B cell (primary cell): Measurements from ENCODE around the gene ITPR3. TPM values are rescaled to one million over a fixed set of nuclear protein-coding genes. Genes with fewer than 3 reads are reported as not detected.

Experiments
- ATAC-seq: fragments of 200-7000 bp; cut with Tn5 transposase; one replicate; pipeline ENCODE4 v1.10.0; 2021; ENCODE audit warnings: low read depth, mild to moderate bottlenecking, moderate number of reproducible peaks, moderate library complexity
- CTCF ChIA-PET: fragments of 350-600 bp; sonication (Branson Sonifier 250); formaldehyde crosslinking; loops from one replicate; lab custom pipeline; 2021; ENCODE audit warnings: antibody characterized with exemption, inconsistent platforms; lab: Charles Lee
- POLR2A ChIA-PET: fragments of 350-600 bp; sonication (Branson Sonifier 250); formaldehyde crosslinking; loops from one replicate; lab custom pipeline; 2021; ENCODE audit warnings: antibody characterized with exemption; lab: Charles Lee
- DNase-seq: peaks from one replicate; pipeline ENCODE4 v3.0.0; 2013
- H2AFZ ChIP-seq: 2 replicates; pipeline ENCODE4 v1.6.1; 2012; ENCODE audit warnings: mild to moderate bottlenecking, low read depth, low read length; ENCODE audit not compliant: insufficient read depth, poor library complexity, severe bottlenecking
- H3K27ac ChIP-seq, 2 donors: 1 replicate in 1 of 2; 2 replicates in 1 of 2; pipeline ENCODE4 v1.5.1; 2012 to 2013; ENCODE audit warnings: low read length in 2 of 2, mild to moderate bottlenecking in 2 of 2, moderate library complexity in 1 of 2
- H3K27me3 ChIP-seq, 4 experiments: fragments of 200-600 bp in 1 of 4; sonication (generic) in 1 of 4; replicated peaks in 1 of 4; 1 replicate in 2 of 4; 2 replicates in 2 of 4; pipeline versions ENCODE4 v1.6.1 to v1.7.0; 2013 to 2016; ENCODE audit warnings: low read length in 3 of 4, mild to moderate bottlenecking in 2 of 4, mixed read lengths in 1 of 4, moderate library complexity in 1 of 4; ENCODE audit not compliant: insufficient read depth in 4 of 4, control insufficient read depth in 3 of 4; ENCODE audit errors: control extremely low read depth in 1 of 4
- H3K36me3 ChIP-seq, 2 experiments: replicated peaks in 1 of 2; 1 replicate in 1 of 2; 2 replicates in 1 of 2; pipeline versions ENCODE4 v1.6.1 to v1.7.1; 2013; ENCODE audit warnings: low read length in 1 of 2; ENCODE audit not compliant: insufficient read depth in 2 of 2, control insufficient read depth in 1 of 2; ENCODE audit errors: control extremely low read depth in 1 of 2, extremely low read depth in 1 of 2
- H3K4me1 ChIP-seq, 2 donors: fragments of 200-600 bp in 1 of 2; sonication (generic) in 1 of 2; 1 replicate in 1 of 2; 2 replicates in 1 of 2; pipeline versions ENCODE4 v1.5.1 to v1.6.1; 2013 to 2017; ENCODE audit warnings: low read length in 2 of 2; ENCODE audit not compliant: control insufficient read depth in 2 of 2, insufficient read depth in 2 of 2
- H3K4me2 ChIP-seq: replicated peaks from 2 replicates; pipeline ENCODE3; 2012; ENCODE audit warnings: mild to moderate bottlenecking, low read depth, low read length; ENCODE audit not compliant: poor library complexity, severe bottlenecking
- H3K4me3 ChIP-seq, 5 experiments: fragments of 200-600 bp in 1 of 5; sonication (generic) in 1 of 5; 1 replicate in 3 of 5; 2 replicates in 2 of 5; pipeline versions ENCODE4 v1.5.1 to v1.7.0; 2011 to 2016; ENCODE audit warnings: low read length in 4 of 5, mild to moderate bottlenecking in 4 of 5, low read depth in 2 of 5, control low read depth in 1 of 5, moderate library complexity in 1 of 5; ENCODE audit not compliant: insufficient read depth in 1 of 5; ENCODE audit errors: control extremely low read depth in 1 of 5, extremely low read depth in 1 of 5
- H3K79me2 ChIP-seq: fragments of 200-600 bp; sonication (generic); one replicate; pipeline ENCODE4 v1.6.0; 2016; ENCODE audit warnings: low read length; ENCODE audit not compliant: control insufficient read depth, insufficient read depth
- H3K9ac ChIP-seq: fragments of 200-600 bp; sonication (generic); 2 replicates; pipeline ENCODE4 v1.6.1; 2017; ENCODE audit warnings: mild to moderate bottlenecking, low read length, moderate library complexity
- H3K9me3 ChIP-seq, 3 donors: one replicate each; pipeline versions ENCODE4 v1.6.1 to v1.7.1; 2013; ENCODE audit warnings: low read length in 2 of 3; ENCODE audit not compliant: control insufficient read depth in 2 of 3, insufficient read depth in 1 of 3; ENCODE audit errors: control extremely low read depth in 1 of 3
- H4K20me1 ChIP-seq: 2 replicates; pipeline ENCODE4 v1.6.0; 2012; ENCODE audit warnings: mild to moderate bottlenecking, low read length; ENCODE audit not compliant: insufficient read depth, control insufficient read depth, poor library complexity, severe bottlenecking
- H3K27ac Mint-ChIP-seq: one replicate; pipeline ENCODE4 v1.8.0; 2021; ENCODE audit warnings: mixed read lengths
- H3K27me3 Mint-ChIP-seq: one replicate; pipeline ENCODE4 v1.8.0; 2021; ENCODE audit warnings: mixed read lengths
- H3K4me1 Mint-ChIP-seq: one replicate; pipeline ENCODE4 v1.8.0; 2021; ENCODE audit warnings: mixed read lengths
- H3K4me3 Mint-ChIP-seq: one replicate; pipeline ENCODE4 v1.8.0; 2021; ENCODE audit warnings: mixed read lengths
- H3K9me3 Mint-ChIP-seq: one replicate; pipeline ENCODE4 v1.8.0; 2022; ENCODE audit warnings: mixed read lengths; ENCODE audit not compliant: insufficient read depth
- CTCF ChIP-seq: fragments of 200-600 bp; IDR thresholded peaks from one replicate; pipeline ENCODE4 v1.8.0; 2022; ENCODE audit warnings: antibody characterized with exemption, mild to moderate bottlenecking
- EZH2 ChIP-seq: IDR thresholded peaks from 2 replicates; pipeline ENCODE4 v1.6.1; 2012; ENCODE audit warnings: borderline replicate concordance, low read depth, mild to moderate bottlenecking, moderate library complexity, low read length; ENCODE audit not compliant: insufficient read depth, poor library complexity, severe bottlenecking
- WGBS: methylation state at CpG from one replicate; pipeline ENCODE4 v1.1.5; 2013; ENCODE audit warnings: missing lambda C conversion rate; ENCODE audit not compliant: insufficient coverage; 5-methylcytosine and 5-hydroxymethylcytosine counted together
- intact Hi-C: fragments of 100-400 bp; cut with micrococcal nuclease; formaldehyde crosslinking; loops from one replicate; pipeline ENCODE4 v1.10.0; 2022
- polyA plus RNA-seq: library from polyadenylated mRNA; depleted of rRNA; stranded (reverse); fragments of >200 nt; gene quantifications from 2 replicates; pipeline ENCODE4 v1.2.3, GENCODE V29; 2012
- total RNA-seq, 2 donors: library from RNA; stranded (reverse); fragments of 120-200 nt in 1 of 2; gene quantifications; 1 replicate in 1 of 2; 2 replicates in 1 of 2; pipeline versions ENCODE4 v1.2.3 to v1.2.4, GENCODE V29; 2013 to 2022

ITPR3 gene
- total and polyA plus RNA-seq, 2 donors (not counting 1 experiment from before 2014, with no cell fraction given): 61.9 to 67.6 TPM

- Histone ChIP-seq H2AFZ (no peak overlapping the region), H3K27ac (peak overlapping the region; percentile 94 to 100), H3K36me3 (no peaks in the 10 kb centered on the region), H3K79me2 (no peaks in the 10 kb centered on the region), H3K9ac (no peak overlapping the region), H3K9me3 (peaks cover 0 to 11% (median 5%) of the 10 kb centered on the region in 3 donors), H3K27me3 (no peaks in the 10 kb centered on the region), H3K4me3 (no peak overlapping the region), H3K4me1 (peaks cover 42 to 52% of the 10 kb centered on the region in 2 donors), H3K4me2 (peak overlapping the region; percentile 62), H4K20me1 (no peaks in the 10 kb centered on the region)
- POLR2A ChIA-PET: interaction anchor here (1.2 to 2.2 kb wide), 6 partner anchors 12 to 619 kb away, joined by 3 to 18 read pairs (median 7); partner anchors contain the start of genes ITPR3 and UQCC2
- DNase-seq: no peak
- peak overlapping the region; percentile 100 for H3K27ac Mint-ChIP-seq
- 94% methylated on average over 6 of the region's 9 CpGs for WGBS
- ATAC-seq: no peak
- intact Hi-C loops: loop anchor here (1.0 kb wide), 1 partner anchor 153 kb away; no protein-coding TSS in a partner anchor
- TF ChIP-seq CTCF (no peak), EZH2 (no peak)
- CTCF ChIA-PET: interaction anchor here (0.6 to 15.7 kb wide), 17 partner anchors 10 to 320 kb away, joined by 3 to 330 read pairs (median 5); partner anchors contain the start of genes ITPR3, RPS18, UQCC2 and VPS52
- no peaks in the 10 kb centered on the region for H3K27me3 Mint-ChIP-seq
- peak overlapping the region; percentile 19 for H3K4me3 Mint-ChIP-seq
- no peaks in the 10 kb centered on the region for H3K9me3 Mint-ChIP-seq
- H3K4me1 Mint-ChIP-seq: peaks cover 61% of the 10 kb centered on the region
Measured at GRCh38 chr6:33591424-33592032, 29.6 kb upstream of the ITPR3 start.

- no peaks in the 10 kb centered on the region for H3K36me3 ChIP-seq
- H3K79me2 ChIP-seq: no peaks in the 10 kb centered on the region
- H4K20me1 ChIP-seq: no peaks in the 10 kb centered on the region
- intact Hi-C loops: no loop called here
- H3K4me2 ChIP-seq: peak overlapping the region; percentile 90
- ChIA-PET POLR2A (interaction anchor here (0.6 to 2.2 kb wide), 11 partner anchors 11 to 620 kb away, joined by 3 to 18 read pairs (median 6); partner anchors contain the start of genes ITPR3 and UQCC2), CTCF (interaction anchor here (0.6 to 15.7 kb wide), 19 partner anchors 9 to 321 kb away, joined by 3 to 330 read pairs (median 4); partner anchors contain the start of genes BAK1, ITPR3, RPS18 and UQCC2)
- H3K27ac Mint-ChIP-seq: peak overlapping the region; percentile 100
- peaks cover 0 to 11% (median 5%) of the 10 kb centered on the region in 3 donors for H3K9me3 ChIP-seq
- no peaks in the 10 kb centered on the region for H3K27me3 ChIP-seq
- H3K9ac ChIP-seq: peak overlapping the region; percentile 26
- 41% methylated on average over 7 of the region's 7 CpGs for WGBS
- H3K4me3 ChIP-seq: no peak overlapping the region
- H3K27me3 Mint-ChIP-seq: no peaks in the 10 kb centered on the region
- ATAC-seq: no peak
- H3K4me1 ChIP-seq: peaks cover 49 to 58% of the 10 kb centered on the region in 2 donors
- H3K4me3 Mint-ChIP-seq: peak overlapping the region; percentile 81
- H3K9me3 Mint-ChIP-seq: no peaks in the 10 kb centered on the region
- DNase-seq: no peak
- H3K4me1 Mint-ChIP-seq: peaks cover 65% of the 10 kb centered on the region
- no peak for TF ChIP-seq CTCF
- TF ChIP-seq EZH2: no peak
- H3K27ac ChIP-seq: peak overlapping the region; percentile 94 to 100
- H2AFZ ChIP-seq: no peak overlapping the region
Measured at GRCh38 chr6:33592280-33592594, 28.9 kb upstream of the ITPR3 start.
